ENCODE data around the gene TSPEAR. TPM values are rescaled to one million over a fixed set of nuclear protein-coding genes. Genes with fewer than 3 reads are reported as not detected.

Gene TSPEAR
- total RNA-seq, 1 experiment from 2014 or later, result not detected

DNA sequence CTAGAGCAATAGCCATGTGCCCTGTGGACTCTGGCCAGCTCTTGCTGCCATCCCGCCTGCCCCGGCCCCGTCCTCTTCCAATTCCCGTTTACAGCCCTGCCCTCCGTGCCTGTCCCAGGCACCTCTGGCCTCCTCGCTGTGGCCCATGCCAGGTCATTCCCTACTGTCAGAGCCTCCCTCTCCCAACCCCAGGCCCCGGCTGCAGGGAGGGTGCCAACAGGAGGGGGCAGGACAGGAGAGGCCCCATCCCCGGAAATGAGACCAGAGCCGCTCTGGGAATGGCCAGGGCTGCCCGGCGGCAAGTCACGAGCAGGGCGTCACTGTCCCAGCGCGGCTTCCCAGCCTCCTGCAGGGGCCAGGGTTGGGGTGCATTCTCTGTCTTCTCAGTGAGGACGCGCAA is 23.5 kb upstream of the TSPEAR start:
- H3K27me3 Mint-ChIP-seq (ENCODE audit: unreplicated experiment), result peaks cover 80% of the 10 kb centered on the region
- intact Hi-C loops (cut with micrococcal nuclease; ENCODE audit: unreplicated experiment), result no loop called here
- no peak for TF ChIP-seq CTCF (IDR thresholded peaks at IDR 0.05; ENCODE audit: unreplicated experiment)

DNA sequence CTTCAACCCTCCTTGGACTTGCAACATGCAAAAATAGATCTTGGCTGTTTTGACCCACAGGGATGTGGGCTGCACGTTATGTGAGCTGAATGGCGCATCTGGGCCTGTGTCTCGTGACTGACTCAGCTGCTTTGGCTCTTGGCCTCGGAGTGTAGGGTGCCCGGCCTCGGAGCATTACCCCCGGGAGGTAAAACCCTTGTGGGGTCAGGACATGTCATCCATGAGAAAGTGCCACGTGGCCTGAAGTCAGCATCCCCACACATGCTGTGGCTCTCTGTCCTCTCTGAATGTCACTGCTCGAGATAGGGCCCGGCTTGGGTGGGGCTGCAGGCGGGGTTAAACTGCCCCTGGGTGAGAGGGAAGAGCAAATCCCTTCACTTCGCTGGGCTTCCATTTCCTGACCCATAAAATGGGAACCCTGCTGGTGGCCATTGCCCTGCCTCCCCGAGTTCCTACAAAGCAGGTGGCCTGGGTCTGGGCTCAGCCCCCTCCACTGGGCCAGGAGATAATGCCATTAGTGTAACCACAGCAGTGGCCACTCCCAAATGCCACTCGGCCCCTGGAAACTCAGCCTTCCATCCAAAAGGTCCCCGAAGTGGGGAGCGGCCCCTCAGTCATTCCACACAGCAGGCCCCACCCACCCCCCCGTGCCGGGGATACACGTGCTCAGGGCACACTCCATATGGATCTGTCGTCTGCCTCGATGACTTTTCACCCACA is 22.8 kb upstream of the TSPEAR start:
- intact Hi-C loops (cut with micrococcal nuclease; ENCODE audit: unreplicated experiment), result no loop called here
- Mint-ChIP-seq H3K4me3 (ENCODE audit: low read depth, unreplicated experiment) (no peak overlapping the region), H3K9me3 (ENCODE audit: low read depth, unreplicated experiment) (no peaks in the 10 kb centered on the region), H3K36me3 (ENCODE audit: insufficient read depth, unreplicated experiment) (no peaks in the 10 kb centered on the region), H3K27me3 (ENCODE audit: unreplicated experiment) (peaks cover 80% of the 10 kb centered on the region), H3K27ac (ENCODE audit: unreplicated experiment) (no peak overlapping the region), H3K4me1 (ENCODE audit: low read depth, unreplicated experiment) (no peaks in the 10 kb centered on the region)
- no TSS peak for BruUV-seq (replicated peaks)
- CTCF ChIA-PET, result interaction anchor here (0.6 to 0.7 kb wide), 2 partner anchors 24 to 82 kb away, joined by 4 to 8 read pairs; no protein-coding TSS in a partner anchor
- no peak for TF ChIP-seq CTCF (IDR thresholded peaks at IDR 0.05; ENCODE audit: unreplicated experiment)
- no peak for DNase-seq

More for the DNA sequence above, 23.5 kb upstream of the TSPEAR start:
- no TSS peak for BruUV-seq (replicated peaks)
- DNase-seq, result no peak
- Mint-ChIP-seq H3K4me1 (ENCODE audit: low read depth, unreplicated experiment) (no peaks in the 10 kb centered on the region), H3K27ac (ENCODE audit: unreplicated experiment) (no peak overlapping the region), H3K9me3 (ENCODE audit: low read depth, unreplicated experiment) (no peaks in the 10 kb centered on the region), H3K36me3 (ENCODE audit: insufficient read depth, unreplicated experiment) (no peaks in the 10 kb centered on the region), H3K4me3 (ENCODE audit: low read depth, unreplicated experiment) (no peak overlapping the region)
- CTCF ChIA-PET, result interaction anchor here (0.7 kb wide), 1 partner anchor 83 kb away, joined by 4 read pairs; no protein-coding TSS in a partner anchor

DNA sequence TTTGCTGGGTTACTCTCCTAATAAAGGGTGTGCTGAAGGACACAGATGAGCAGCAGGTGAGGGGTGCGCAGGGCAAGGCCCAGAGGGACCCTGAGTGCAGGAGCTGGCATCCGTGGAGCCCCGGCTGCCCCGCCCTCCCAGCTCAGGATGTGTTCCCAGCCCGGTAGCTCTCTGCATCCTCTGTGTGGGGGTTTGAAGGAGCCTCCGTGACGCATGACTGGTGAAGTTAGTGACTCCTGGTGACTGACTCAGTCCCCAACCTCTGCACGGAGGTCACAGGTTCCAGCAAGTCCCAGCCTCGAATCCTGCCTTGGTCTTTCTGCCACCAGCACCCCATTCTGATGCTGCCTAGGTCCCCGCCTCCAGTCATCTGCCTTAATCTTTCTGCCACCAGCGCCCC is 21.6 kb upstream of the TSPEAR start:
- peaks cover 80% of the 10 kb centered on the region for H3K27me3 Mint-ChIP-seq (ENCODE audit: unreplicated experiment)
- intact Hi-C loops (cut with micrococcal nuclease; ENCODE audit: unreplicated experiment), result no loop called here

DNA sequence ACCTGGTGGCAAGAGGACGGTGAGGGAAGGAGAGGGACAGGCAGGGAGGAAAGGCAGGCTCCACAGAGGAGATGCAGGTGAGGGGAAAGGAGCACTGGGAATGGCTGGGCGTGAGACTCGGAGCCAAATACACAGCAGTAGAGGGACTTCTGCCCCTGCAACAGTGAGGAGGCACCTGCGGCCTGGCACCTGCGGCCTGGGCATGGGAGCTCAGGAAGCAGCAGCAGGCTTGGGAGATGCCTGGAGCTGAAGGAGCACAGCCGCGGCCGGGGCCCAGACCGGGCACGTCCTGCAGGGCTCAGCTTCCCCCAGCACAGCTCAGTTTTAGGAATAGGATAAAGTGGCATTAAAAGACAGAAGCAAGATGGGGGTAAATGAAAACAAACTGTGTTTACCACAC is 20.9 kb upstream of the TSPEAR start:
- no peak for TF ChIP-seq CTCF (IDR thresholded peaks at IDR 0.05; ENCODE audit: unreplicated experiment)
- Mint-ChIP-seq H3K9me3 (ENCODE audit: low read depth, unreplicated experiment) (no peaks in the 10 kb centered on the region), H3K4me3 (ENCODE audit: low read depth, unreplicated experiment) (no peak overlapping the region), H3K4me1 (ENCODE audit: low read depth, unreplicated experiment) (no peaks in the 10 kb centered on the region), H3K27ac (ENCODE audit: unreplicated experiment) (no peak overlapping the region), H3K36me3 (ENCODE audit: insufficient read depth, unreplicated experiment) (peaks cover 4% of the 10 kb centered on the region), H3K27me3 (ENCODE audit: unreplicated experiment) (peaks cover 80% of the 10 kb centered on the region)
- no TSS peak for BruUV-seq (replicated peaks)
- no peak for DNase-seq
- CTCF ChIA-PET, result interaction anchor here (0.9 to 1.4 kb wide), 2 partner anchors 22 to 159 kb away, joined by 3 to 4 read pairs; partner anchors contain the start of gene KRTAP10-4
- intact Hi-C loops (cut with micrococcal nuclease; ENCODE audit: unreplicated experiment), result no loop called here

More for the DNA sequence above, 21.6 kb upstream of the TSPEAR start:
- Mint-ChIP-seq H3K4me1 (ENCODE audit: low read depth, unreplicated experiment) (no peaks in the 10 kb centered on the region), H3K27ac (ENCODE audit: unreplicated experiment) (no peak overlapping the region), H3K9me3 (ENCODE audit: low read depth, unreplicated experiment) (no peaks in the 10 kb centered on the region), H3K36me3 (ENCODE audit: insufficient read depth, unreplicated experiment) (peaks cover under 1% of the 10 kb centered on the region), H3K4me3 (ENCODE audit: low read depth, unreplicated experiment) (no peak overlapping the region)
- DNase-seq, result no peak
- TF ChIP-seq CTCF (IDR thresholded peaks at IDR 0.05; ENCODE audit: unreplicated experiment), result no peak
- CTCF ChIA-PET, result interaction anchor here (0.9 to 1.4 kb wide), 2 partner anchors 23 to 159 kb away, joined by 3 to 4 read pairs; partner anchors contain the start of gene KRTAP10-4
- no TSS peak for BruUV-seq (replicated peaks)

Measured in Calu3 (cell line).